GM23338 (cell line): Measurements from ENCODE around the gene ZPR1.

Experiments used
- EZH2 ChIP-seq: fragments of 200-600 bp; sonication (generic); IDR thresholded peaks from one replicate; pipeline ENCODE4 v1.8.0; 2017; ENCODE audit warnings: antibody characterized with exemption, mild to moderate bottlenecking, low read depth; ENCODE audit not compliant: unreplicated experiment
- EZH2phosphoT487 ChIP-seq: fragments of 200-600 bp; sonication (generic); IDR thresholded peaks from one replicate; pipeline ENCODE4 v1.8.1; 2018; ENCODE audit warnings: antibody characterized with exemption; ENCODE audit not compliant: unreplicated experiment
- POLR2AphosphoS5 ChIP-seq: IDR thresholded peaks from 2 replicates; pipeline ENCODE4 v1.6.1; 2016; ENCODE audit warnings: antibody characterized with exemption, low read depth
- REST ChIP-seq: IDR thresholded peaks from one replicate; pipeline ENCODE4 v1.6.1; 2018; ENCODE audit warnings: antibody characterized with exemption; ENCODE audit not compliant: unreplicated experiment
- TF ChIP-seq, protein P1 (sequence below), 2 experiments: fragments of 200-600 bp in 1 of 2; sonication (generic) in 1 of 2; conservative IDR thresholded peaks; 2 replicates each; pipeline versions ENCODE4 v1.5.1 to v1.6.1; 2016 to 2017; ENCODE audit warnings: antibody characterized with exemption in 2 of 2, low read depth in 2 of 2, mild to moderate bottlenecking in 2 of 2, moderate library complexity in 1 of 2
- TF ChIP-seq, protein P2 (sequence below): fragments of 250-450 bp; sonication (Bioruptor Pico); IDR thresholded peaks from 2 replicates; pipeline ENCODE4 v1.5.0; 2020; ENCODE audit warnings: mild to moderate bottlenecking, moderate library complexity

DNA sequence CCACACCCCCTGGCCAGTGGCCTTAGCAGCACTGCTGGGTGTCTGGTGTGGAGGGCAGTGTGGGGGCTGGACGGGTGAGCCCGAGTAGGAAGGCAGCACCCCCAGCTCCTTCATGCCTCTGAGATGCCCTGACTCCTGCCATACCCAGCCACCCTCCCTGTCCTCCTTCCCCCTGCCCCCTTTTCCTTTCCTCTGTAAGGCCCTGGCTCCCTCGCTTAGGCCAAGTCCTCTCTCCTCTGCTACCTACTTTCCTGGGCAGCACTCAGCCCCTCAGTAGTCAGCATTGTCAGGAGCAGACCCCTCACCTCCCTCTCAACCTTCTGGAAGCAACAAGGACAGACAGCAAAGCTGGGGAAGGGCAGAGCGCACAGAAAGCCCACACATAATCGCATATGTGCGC lies 63.0 kb downstream of the ZPR1 start:
- TF ChIP-seq, protein P1, sequence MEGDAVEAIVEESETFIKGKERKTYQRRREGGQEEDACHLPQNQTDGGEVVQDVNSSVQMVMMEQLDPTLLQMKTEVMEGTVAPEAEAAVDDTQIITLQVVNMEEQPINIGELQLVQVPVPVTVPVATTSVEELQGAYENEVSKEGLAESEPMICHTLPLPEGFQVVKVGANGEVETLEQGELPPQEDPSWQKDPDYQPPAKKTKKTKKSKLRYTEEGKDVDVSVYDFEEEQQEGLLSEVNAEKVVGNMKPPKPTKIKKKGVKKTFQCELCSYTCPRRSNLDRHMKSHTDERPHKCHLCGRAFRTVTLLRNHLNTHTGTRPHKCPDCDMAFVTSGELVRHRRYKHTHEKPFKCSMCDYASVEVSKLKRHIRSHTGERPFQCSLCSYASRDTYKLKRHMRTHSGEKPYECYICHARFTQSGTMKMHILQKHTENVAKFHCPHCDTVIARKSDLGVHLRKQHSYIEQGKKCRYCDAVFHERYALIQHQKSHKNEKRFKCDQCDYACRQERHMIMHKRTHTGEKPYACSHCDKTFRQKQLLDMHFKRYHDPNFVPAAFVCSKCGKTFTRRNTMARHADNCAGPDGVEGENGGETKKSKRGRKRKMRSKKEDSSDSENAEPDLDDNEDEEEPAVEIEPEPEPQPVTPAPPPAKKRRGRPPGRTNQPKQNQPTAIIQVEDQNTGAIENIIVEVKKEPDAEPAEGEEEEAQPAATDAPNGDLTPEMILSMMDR (conservative IDR thresholded peaks at IDR 0.05; ENCODE audit: low read depth in 2 of 2), result no peak
- TF ChIP-seq REST (no peak), EZH2phosphoT487 (no peak), EZH2 (no peak), POLR2AphosphoS5 (no peak)
- TF ChIP-seq, protein P2, sequence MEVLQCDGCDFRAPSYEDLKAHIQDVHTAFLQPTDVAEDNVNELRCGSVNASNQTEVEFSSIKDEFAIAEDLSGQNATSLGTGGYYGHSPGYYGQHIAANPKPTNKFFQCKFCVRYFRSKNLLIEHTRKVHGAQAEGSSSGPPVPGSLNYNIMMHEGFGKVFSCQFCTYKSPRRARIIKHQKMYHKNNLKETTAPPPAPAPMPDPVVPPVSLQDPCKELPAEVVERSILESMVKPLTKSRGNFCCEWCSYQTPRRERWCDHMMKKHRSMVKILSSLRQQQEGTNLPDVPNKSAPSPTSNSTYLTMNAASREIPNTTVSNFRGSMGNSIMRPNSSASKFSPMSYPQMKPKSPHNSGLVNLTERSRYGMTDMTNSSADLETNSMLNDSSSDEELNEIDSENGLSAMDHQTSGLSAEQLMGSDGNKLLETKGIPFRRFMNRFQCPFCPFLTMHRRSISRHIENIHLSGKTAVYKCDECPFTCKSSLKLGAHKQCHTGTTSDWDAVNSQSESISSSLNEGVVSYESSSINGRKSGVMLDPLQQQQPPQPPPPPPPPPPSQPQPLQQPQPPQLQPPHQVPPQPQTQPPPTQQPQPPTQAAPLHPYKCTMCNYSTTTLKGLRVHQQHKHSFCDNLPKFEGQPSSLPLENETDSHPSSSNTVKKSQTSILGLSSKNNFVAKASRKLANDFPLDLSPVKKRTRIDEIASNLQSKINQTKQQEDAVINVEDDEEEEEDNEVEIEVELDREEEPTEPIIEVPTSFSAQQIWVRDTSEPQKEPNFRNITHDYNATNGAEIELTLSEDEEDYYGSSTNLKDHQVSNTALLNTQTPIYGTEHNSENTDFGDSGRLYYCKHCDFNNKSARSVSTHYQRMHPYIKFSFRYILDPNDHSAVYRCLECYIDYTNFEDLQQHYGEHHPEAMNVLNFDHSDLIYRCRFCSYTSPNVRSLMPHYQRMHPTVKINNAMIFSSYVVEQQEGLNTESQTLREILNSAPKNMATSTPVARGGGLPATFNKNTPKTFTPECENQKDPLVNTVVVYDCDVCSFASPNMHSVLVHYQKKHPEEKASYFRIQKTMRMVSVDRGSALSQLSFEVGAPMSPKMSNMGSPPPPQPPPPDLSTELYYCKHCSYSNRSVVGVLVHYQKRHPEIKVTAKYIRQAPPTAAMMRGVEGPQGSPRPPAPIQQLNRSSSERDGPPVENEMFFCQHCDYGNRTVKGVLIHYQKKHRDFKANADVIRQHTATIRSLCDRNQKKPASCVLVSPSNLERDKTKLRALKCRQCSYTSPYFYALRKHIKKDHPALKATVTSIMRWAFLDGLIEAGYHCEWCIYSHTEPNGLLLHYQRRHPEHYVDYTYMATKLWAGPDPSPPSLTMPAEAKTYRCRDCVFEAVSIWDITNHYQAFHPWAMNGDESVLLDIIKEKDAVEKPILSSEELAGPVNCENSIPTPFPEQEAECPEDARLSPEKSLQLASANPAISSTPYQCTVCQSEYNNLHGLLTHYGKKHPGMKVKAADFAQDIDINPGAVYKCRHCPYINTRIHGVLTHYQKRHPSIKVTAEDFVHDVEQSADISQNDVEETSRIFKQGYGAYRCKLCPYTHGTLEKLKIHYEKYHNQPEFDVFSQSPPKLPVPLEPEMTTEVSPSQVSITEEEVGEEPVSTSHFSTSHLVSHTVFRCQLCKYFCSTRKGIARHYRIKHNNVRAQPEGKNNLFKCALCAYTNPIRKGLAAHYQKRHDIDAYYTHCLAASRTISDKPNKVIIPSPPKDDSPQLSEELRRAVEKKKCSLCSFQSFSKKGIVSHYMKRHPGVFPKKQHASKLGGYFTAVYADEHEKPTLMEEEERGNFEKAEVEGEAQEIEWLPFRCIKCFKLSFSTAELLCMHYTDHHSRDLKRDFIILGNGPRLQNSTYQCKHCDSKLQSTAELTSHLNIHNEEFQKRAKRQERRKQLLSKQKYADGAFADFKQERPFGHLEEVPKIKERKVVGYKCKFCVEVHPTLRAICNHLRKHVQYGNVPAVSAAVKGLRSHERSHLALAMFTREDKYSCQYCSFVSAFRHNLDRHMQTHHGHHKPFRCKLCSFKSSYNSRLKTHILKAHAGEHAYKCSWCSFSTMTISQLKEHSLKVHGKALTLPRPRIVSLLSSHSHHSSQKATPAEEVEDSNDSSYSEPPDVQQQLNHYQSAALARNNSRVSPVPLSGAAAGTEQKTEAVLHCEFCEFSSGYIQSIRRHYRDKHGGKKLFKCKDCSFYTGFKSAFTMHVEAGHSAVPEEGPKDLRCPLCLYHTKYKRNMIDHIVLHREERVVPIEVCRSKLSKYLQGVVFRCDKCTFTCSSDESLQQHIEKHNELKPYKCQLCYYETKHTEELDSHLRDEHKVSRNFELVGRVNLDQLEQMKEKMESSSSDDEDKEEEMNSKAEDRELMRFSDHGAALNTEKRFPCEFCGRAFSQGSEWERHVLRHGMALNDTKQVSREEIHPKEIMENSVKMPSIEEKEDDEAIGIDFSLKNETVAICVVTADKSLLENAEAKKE (CRISPR knock-in tag), result no peak
